ENCODE results near the gene RFX1.
"Not testable (repeated sequence)": the region's sequence is repeated elsewhere in the genome, so short reads cannot be mapped to it uniquely, and the experiment has no call there.

RFX1 gene

DNA sequence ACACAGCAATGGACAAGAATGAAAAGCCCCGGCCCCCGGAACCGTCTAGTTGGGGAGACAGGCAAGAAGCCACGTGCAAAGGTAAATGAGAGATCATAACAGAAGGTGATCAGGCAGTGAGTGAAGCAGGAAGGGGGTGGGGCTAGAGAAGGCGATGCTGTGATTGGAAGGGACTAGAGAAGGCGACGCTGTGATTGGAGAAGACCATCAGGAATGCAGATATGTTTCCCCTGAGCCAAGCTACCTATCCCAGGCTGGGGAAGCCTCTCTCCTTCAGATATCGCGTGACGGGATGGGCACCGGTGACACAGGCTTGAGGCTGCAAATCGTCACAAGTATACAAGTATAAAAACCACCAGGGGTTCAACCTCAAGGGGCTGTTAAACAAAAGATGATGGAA lies 32.0 kb downstream of the RFX1 start:
- DNase-seq (ENCODE audit: low spot score): no peak
- TF ChIP-seq, protein P1, sequence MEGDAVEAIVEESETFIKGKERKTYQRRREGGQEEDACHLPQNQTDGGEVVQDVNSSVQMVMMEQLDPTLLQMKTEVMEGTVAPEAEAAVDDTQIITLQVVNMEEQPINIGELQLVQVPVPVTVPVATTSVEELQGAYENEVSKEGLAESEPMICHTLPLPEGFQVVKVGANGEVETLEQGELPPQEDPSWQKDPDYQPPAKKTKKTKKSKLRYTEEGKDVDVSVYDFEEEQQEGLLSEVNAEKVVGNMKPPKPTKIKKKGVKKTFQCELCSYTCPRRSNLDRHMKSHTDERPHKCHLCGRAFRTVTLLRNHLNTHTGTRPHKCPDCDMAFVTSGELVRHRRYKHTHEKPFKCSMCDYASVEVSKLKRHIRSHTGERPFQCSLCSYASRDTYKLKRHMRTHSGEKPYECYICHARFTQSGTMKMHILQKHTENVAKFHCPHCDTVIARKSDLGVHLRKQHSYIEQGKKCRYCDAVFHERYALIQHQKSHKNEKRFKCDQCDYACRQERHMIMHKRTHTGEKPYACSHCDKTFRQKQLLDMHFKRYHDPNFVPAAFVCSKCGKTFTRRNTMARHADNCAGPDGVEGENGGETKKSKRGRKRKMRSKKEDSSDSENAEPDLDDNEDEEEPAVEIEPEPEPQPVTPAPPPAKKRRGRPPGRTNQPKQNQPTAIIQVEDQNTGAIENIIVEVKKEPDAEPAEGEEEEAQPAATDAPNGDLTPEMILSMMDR (IDR thresholded peaks at IDR 0.05; ENCODE audit: extremely low read depth, missing control alignments): no peak

DNA sequence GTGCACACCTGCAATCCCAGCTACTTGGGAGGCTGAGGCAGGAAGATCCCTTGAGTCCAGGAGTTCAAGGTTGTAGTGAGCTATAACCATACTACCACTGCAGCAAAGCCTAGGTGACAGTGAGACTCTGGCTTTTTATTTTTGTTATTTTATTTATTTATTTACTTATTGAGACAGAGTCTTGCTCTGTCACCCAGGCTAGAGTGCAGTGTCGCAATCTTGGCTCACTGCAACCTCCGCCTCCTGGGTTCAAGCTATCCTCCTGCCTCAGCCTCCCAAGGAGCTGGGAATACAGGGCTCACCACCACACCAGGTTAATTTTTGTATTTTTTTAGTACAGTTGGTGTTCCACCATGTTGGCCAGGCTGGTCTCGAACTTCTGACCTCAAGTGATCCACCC lies 32.6 kb downstream of the RFX1 start:
- not testable (repeated sequence) for DNase-seq (ENCODE audit: low spot score)

DNA sequence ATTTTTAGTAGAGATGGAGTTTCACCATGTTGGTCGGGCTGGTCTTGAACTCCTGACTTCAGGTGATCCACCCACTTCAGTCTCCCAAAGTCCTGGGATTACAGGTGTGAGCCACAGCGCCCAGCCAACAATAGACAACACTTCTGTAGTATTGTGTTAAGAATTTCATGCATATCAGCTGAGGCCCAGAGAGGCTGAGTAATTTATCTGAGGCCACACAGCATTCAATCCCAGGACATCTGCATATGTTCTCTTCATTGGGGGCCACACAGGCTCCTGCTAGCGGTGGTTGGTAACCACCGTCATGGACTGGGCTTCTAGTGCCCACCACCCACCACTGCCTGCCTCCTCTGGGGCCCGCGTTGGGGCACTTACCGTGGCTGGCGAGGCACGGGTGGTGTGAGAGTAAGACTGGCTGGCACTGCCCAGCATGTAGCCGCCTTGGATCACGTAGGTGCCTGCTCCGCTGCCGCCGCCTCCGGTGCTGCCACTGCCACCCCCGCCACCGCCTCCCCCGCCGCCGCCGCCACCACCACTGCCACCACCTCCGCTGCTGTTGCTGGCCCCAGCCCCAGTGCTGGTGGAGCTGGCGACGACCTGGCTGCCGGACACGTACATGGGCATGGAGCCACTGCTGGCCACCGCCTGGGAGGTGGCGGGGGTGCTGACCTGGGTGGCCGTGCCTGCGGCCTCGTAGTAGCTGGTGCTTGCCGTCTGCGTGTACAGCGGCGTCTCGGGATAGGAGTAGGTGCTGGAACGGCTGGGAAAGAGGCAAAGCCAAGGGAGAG lies 33.6 kb downstream of the RFX1 start:
- no peak for DNase-seq (ENCODE audit: low spot score)
- TF ChIP-seq, protein P1 (IDR thresholded peaks at IDR 0.05; ENCODE audit: extremely low read depth, missing control alignments): no peak

DNA sequence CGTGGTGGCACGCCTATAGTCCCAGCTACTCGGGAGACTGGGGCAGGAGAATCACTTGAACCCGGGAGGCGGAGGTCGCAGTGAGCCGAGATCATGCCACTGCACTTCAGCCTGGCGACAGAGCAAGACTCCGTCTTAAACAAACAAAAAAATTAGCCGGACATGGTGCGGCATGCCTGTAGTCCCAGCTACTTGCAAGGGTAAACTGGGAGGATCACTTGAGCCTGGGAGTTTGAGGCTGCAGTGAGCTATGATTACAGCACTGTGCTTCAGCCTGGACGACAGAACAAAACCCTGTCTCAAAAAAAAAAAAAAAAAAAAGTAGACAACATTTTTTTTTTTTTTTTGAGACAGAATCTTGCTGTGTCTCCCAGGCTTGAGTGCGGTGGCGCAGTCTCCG lies 34.3 kb downstream of the RFX1 start:
- not testable (repeated sequence) for DNase-seq (ENCODE audit: low spot score)

DNA sequence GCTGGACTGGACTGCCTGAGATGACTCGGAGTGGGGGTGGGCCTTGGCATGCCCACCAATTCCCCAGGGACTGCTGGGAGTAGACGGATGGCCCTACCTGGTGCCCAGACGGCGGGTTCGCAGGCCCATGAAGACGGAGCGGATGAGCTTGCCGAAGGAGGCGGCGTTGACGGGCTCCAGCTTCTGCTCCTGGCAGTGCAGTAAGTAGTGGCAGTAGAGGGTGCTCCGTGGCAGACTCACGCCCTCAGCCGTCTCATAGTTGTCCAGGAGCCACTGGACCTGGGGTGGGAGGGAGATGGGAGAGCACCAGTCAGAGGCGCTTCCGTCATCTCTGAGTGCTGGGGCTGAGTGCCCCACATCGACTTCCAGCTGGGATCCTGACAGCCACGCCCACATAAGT lies 36.2 kb downstream of the RFX1 start:
- no peak for DNase-seq (ENCODE audit: low spot score)

DNA sequence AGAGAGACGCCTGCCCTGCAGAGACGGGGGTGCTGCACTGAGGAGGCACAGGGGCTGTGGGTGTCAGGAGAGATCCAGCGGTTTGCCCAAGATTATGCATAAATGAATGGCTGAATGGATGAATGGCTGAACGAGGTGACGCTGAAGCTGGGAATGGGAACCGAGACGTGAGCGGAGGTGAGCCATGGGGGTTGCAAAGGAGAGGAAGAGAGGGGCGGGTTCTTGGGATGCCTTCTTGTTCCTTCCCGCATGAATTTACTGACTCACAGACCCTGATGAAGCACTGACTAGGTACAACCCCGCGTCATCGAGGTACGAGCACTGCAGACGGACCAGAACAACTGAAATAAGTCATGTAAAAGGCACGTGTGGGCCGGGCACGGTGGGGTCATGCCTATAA lies 37.1 kb downstream of the RFX1 start:
- TF ChIP-seq, protein P1 (IDR thresholded peaks at IDR 0.05; ENCODE audit: extremely low read depth, missing control alignments): no peak
- DNase-seq (ENCODE audit: low spot score): no peak

More for the DNA sequence above, 36.2 kb downstream of the RFX1 start:
- TF ChIP-seq, protein P1 (IDR thresholded peaks at IDR 0.05; ENCODE audit: extremely low read depth, missing control alignments): no peak

DNA sequence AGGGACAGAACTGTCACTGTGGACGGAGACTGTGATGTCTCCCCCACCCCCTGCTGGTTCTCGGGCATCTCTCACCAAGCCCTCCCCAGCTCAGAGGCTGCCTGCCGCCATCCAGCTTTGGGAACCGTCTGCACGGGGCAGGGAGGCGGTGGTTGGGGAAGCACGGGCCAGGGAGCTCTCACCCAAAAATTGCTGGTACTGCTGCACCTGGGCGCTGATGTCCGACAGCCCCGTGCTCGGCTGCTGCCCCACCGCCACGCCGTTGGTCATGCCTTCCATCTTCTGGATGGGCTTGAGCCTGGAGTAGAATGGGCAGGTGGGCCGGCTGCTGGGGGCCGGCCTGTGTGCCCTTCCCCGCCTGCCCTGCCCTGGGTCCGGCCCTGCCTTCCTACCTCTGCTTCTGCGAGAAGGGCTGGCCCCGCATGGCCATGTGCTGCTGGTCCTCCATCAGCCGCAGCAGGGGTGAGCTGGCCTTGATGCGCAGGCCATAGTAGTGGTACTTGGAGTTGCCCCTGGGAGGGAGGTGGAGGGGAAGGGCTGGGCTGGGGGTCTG lies 37.7 kb downstream of the RFX1 start:
- TF ChIP-seq, protein P1 (IDR thresholded peaks at IDR 0.05; ENCODE audit: extremely low read depth, missing control alignments): no peak
- DNase-seq (ENCODE audit: low spot score): no peak

DNA sequence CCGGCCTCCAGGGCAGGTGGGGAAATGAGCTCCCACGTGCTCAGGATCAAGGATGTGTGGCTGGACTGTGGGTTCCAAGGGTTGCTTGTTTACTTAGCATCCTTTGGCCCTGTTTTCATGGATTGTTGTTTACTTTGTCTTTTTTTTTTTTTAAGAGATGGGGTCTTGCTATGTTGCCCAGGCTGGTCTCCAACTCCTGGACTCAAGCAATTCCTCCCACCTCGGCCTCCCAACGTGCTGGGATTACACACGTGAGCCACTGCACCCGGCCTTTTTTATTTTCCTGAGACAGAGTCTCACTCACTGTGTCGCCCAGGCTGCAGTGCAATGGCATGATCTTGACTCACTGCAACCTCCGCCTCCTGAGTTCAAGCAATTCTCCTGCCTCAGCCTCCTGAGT lies 38.9 kb downstream of the RFX1 start:
- not testable (repeated sequence) for DNase-seq (ENCODE audit: low spot score)

DNA sequence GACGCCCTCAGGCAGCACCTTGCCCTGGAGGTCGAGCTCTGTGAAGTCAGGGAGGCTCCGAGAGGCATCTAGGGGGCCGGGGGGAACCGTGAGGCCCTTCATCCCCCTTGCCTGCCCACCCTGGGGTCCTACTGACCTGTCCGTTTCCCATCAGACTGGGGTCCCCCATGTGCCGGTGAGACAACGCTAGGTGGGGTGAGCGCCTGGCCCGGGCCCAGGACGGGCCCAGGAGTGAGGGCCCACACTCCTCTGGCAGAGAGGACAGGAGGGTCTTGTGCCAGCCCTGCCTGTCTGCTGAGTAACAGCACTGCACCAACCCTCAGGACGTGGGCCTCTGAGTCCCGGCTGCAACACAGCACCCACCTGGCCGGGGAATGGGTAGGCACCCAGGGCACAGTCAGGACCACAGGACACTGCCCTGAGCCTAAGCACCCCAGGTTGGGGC lies 39.4 kb downstream of the RFX1 start:
- no peak for DNase-seq (ENCODE audit: low spot score)
- TF ChIP-seq, protein P1 (IDR thresholded peaks at IDR 0.05; ENCODE audit: extremely low read depth, missing control alignments): no peak
